Activated naive CD8-positive, alpha-beta T cell treated with anti-CD3 and anti-CD28 coated beads, Interleukin-2, amount 50 U/mL, for 16 hours (primary cell): ENCODE results near the gene SELENOT.
"Not testable (repeated sequence)": the region's sequence is repeated elsewhere in the genome, so short reads cannot be mapped to it uniquely, and the experiment has no call there.

ENCODE experiments used
- DNase-seq: peaks from one replicate; pipeline ENCODE4 v3.0.0-alpha.2; 2020; ENCODE audit warnings: low read depth, low spot score

SELENOT gene

GRCh38 chr3:150607267-150608065 is 4.3 kb downstream of the SELENOT start:
- no peak for DNase-seq

GRCh38 chr3:150609988-150610387 is 6.9 kb downstream of the SELENOT start:
- DNase-seq = no peak

DNA sequence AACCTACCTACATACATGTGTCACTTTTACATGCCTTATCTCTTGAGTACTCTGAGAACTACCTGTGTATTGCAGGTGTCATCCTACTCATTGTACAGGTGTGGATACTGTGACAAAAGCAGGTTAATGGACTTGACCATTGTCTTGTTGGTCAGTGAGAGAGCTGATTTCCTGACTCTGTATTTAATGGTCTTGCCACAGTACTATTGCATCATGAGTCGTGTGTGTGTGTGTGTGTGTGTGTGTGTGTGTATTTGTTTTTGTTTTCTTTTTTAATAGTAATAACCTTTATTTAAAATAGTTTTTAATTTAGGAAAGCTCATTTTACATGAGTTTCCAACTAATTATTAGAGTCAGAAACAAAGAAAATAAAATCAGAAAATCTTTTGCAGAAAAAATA is 7.7 kb downstream of the SELENOT start:
- no peak for DNase-seq

GRCh38 chr3:150611666-150612065 is 8.5 kb downstream of the SELENOT start:
- DNase-seq = no peak

DNA sequence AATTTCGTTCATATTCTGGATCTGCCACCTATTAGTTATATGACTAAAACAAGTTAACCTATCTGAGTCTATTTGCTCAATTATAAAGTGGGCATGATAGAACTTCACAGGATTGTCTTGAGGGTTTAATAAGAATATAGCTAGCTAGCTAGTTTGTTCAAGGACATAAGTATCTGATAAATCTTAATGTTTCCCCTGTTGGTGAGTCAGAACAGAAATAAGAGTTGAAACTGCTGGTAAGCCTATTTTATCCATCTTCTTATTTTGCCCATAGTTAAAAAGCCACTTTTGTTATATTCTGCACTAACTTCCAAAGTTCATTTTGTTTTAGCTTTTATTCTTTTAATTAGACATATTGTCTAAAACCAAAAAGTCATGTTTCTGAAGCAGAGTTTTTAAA is 9.4 kb downstream of the SELENOT start:
- no peak for DNase-seq

DNA sequence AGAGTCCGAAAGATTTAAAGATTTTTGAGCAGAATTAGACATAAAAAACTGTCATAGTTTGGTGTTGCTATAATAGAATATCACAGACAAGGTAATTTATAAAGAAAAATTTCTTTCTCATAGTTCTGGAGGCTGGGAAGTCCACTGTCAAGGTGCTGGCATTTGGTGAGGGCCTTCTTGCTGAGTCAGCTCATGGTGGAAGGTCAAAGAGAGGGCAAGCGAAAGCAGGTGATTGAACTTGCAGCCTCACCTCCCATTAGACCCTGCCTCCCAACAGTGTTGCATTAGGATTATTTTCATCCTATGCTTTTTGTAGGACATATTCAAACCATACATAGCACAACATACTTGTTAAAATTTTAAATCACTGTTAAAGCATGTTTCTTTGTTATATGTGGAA is 9.9 kb downstream of the SELENOT start:
- DNase-seq = no peak

- no peak for DNase-seq
These were observed 10.8 kb downstream of the SELENOT start for GRCh38 chr3:150613709-150614480.

GRCh38 chr3:150620002-150620689 is 17.0 kb downstream of the SELENOT start:
- DNase-seq = no peak

GRCh38 chr3:150622955-150623354 is 19.8 kb downstream of the SELENOT start:
- DNase-seq = not testable (repeated sequence)

- DNase-seq = no peak
These were observed 20.8 kb downstream of the SELENOT start for GRCh38 chr3:150623945-150624344.

DNA sequence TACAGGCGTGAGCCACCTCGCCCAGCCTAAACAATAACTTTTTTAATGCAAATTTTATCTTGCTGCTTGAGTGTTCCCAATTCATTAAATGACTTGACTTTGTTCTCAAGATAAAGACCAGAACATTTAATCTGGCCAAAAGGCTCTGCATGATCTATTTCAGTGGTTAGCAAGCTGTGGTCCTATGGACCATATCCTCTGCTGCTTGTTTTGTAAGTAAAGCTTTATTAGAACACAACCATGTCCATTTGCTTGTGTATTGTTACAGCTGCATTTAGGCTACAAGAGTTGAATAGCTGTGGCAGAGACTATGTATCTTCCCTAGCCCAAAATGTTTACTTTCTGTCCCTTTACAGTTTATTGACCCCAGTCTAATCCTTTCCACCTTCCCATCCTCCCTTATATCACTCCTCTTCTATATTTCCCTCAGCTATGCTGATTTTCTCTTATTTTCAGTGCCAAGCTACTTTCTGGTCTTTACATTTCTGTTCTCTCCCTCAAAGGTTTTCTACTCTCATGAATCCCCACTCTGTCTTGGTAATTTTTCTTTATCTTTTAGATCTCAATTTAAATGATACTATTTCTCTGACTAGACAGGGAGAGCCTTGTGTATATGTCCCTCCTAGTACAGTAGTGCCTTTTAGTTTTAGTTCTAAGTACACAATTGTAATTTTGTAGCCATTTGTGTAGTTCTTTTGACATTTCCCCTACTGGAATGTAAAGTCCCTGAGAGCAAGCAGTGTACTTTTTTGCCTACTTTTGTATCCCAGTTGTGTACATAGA is 23.2 kb downstream of the SELENOT start:
- DNase-seq = no peak

- no peak for DNase-seq
These were observed 24.4 kb downstream of the SELENOT start for GRCh38 chr3:150627557-150627956.

DNA sequence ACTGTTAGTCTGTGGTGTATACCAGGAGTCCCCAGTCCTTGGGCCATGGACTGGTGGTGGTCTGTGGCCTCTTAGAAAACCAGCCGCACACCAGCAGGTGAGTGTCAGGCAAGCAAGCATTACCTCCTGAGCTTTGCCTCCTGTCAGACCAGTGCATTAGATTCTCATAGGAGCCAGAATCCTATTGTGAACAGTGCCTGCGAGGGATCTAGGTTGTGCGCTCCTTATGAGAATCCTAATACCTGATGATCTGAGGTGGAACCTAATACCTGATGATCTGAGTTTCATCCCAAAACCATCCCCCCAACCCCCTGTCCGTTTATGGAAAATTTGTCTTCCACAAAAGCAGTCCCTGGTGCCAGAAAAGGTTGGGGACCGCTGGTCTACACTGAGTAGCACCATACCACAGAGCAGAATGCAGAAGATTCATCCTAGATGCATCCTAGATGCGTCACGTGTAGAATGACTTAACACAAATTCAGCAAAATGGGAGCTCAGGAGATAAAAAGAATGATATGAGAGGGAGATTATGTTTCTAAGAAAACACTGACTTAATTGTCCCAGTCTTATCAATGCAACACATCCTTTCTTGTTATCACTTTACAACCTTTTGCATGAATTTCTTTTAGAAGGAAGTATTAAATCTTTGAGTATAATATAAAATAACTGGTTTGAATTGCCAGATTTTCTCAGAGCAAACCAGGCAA is 28.5 kb downstream of the SELENOT start:
- no peak for DNase-seq

GRCh38 chr3:150635076-150635475 is 32.0 kb downstream of the SELENOT start:
- DNase-seq = no peak

DNA sequence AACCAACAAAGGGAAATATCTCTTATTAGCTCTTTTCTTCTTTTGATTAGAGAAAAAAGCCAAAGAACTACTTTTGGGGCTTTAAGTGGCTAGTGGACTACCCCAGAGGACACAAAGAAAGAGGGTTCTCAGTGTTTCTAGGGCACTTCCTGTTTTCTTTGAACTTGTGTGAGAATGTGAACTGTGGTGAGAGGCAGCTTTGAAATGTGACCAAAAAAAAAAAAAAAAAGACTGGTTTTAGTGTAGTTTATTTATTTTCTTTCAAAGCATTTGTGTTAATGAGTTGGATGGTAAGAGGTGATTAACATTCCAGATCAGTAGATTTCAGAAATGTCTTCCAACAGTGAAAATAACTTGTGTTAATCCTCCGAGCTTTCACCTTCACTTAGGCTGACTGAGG is 32.4 kb downstream of the SELENOT start:
- no peak for DNase-seq

GRCh38 chr3:150636258-150636657 is 33.1 kb downstream of the SELENOT start:
- DNase-seq = no peak

- DNase-seq = no peak
These were observed 36.1 kb downstream of the SELENOT start for GRCh38 chr3:150639262-150639661.

DNA sequence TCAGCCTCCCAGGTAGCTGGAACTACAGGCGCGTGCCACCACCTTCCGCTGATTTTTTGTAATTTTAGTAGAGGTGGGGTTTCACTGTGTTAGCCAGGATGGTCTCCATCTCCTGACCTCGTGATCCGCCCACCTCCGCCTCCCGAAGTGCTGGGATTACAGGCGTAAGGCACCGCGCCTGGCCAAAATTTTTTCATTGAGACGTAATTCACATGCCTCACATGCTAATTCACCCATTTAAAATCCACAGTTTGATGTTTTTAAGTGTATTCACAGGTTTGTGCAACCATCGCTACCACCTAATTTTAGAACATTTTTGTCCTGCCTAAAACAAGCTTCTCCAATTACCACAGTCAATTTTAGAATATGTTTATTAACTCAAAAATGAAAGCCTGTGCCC is 37.1 kb downstream of the SELENOT start:
- no peak for DNase-seq

GRCh38 chr3:150653110-150653561 is 50.0 kb downstream of the SELENOT start:
- DNase-seq = no peak

GRCh38 chr3:150656316-150656715 is 53.2 kb downstream of the SELENOT start:
- no peak for DNase-seq
